ENCODE measurements around the gene YBX2.
"Not testable (repeated sequence)": the region's sequence is repeated elsewhere in the genome, so short reads cannot be mapped to it uniquely, and the experiment has no call there.

YBX2 gene

DNA sequence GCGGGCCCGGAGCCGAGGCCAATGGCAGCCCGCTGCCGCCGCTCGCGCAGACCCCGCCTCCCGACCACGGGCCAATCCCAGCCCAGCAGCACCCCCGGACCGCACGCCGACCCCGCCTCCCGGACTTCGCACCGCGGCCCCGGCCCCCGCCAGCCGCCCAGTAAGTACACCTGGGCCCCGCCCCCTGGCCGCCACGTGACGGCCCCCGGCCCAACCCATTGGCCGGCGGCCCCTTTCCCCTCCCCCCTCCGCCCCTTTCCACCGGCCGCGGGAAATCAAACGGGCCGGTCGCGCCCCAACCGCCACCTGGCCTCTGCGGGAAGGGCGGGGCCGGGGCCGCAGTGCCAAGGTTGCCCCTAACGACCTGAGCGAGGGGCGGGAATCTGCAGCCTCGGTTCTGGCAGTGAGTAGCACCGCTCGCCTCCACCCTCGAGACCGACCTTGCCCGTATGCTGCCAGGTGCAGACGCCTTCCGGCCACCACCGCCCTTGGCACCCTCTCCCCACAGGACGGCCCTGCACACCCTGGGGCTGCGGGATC lies at the start of gene YBX2:
TSS of gene YBX2 (minus strand) at position 26 of the 540 bp plus-strand sequence. CDS start 139 bp downstream, outside the sequence.
- peak in 1 of 2 donors; percentile 50 for DNase-seq (ENCODE audit: low read depth in 2 of 2, low spot score in 1 of 2)

DNA sequence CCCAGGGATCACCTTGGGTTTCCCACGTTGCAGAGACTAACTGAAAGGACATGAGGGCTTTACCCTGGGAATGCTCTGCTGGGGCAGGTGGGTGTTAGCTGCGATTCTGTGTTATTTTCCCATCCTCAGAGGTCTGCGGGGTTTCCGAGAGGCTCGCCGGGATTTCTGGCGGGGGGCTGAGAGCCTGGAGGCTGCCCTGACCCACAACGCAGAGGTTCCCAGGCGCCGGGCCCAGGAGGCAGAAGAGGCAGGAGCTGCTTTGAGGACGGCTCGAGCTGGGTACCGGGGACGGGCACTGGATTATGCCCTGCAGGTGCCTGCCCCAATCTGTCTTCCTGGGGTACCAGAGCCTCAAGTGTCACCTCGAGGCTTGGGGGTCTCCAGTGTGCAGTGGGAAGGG lies 48.8 kb upstream of the YBX2 start:
- DNase-seq (ENCODE audit: low read depth in 2 of 2, low spot score in 1 of 2) = no peak

DNA sequence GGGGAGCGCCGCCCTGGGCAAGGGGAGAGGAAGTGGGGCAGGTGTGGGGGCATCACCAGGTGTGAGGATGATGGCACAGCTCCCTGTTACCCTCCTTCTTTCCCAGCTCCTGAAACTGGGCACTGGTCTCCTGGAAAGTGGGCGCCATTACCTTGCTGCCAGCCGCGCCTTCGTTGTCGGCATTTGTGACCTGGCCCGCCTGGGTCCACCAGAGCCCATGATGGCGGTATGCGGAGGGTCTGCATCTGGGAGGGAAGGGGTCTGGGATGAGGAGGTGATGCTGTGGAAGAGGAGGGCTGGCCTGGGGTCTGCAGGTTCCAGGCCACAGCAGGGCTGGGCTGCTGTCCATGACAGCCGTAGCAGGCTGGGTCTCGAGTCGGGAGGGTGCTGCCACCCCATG lies 47.4 kb upstream of the YBX2 start:
- no peak for DNase-seq (ENCODE audit: low read depth in 2 of 2, low spot score in 1 of 2)

DNA sequence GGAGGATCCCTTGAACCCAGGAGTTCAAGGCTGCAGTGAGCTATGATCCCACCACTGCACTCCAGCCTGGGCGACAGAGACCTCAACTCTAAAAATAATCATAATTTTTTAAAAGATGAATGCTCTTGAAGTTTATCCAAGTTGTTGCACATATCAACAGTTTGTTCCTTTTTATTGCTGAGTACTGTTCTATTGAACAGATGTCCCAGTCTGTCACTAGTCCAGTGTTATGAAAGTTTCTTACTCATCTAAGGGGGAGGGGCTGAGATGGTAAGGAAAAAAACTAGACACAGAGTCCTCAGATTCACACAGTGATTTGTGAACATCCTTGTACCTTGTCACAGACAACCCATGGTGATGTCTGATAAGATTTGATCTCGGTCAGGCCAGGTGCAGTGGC lies 45.7 kb upstream of the YBX2 start:
- no peak for DNase-seq (ENCODE audit: low read depth in 2 of 2, low spot score in 1 of 2)

DNA sequence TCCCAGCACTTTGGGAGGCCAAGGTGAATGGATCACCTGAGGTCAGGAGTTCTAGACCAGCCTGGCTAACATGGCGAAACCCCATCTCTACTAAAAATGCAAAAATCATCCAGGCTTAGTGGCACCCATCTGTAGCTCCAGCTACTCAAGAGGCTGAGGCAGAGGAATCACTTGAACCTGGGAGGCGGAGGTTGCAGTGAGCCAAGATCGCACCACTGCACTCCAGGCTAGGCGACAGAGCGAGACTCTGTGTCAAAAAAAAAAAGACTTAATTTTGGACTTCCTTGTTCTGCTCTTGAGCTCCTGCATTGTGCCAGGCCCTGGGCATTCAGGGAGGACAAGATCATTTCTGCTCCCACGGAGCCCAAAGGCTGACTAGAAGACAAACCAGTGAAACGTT lies 43.2 kb upstream of the YBX2 start:
- DNase-seq (ENCODE audit: low read depth in 2 of 2, low spot score in 1 of 2) = not testable (repeated sequence)

DNA sequence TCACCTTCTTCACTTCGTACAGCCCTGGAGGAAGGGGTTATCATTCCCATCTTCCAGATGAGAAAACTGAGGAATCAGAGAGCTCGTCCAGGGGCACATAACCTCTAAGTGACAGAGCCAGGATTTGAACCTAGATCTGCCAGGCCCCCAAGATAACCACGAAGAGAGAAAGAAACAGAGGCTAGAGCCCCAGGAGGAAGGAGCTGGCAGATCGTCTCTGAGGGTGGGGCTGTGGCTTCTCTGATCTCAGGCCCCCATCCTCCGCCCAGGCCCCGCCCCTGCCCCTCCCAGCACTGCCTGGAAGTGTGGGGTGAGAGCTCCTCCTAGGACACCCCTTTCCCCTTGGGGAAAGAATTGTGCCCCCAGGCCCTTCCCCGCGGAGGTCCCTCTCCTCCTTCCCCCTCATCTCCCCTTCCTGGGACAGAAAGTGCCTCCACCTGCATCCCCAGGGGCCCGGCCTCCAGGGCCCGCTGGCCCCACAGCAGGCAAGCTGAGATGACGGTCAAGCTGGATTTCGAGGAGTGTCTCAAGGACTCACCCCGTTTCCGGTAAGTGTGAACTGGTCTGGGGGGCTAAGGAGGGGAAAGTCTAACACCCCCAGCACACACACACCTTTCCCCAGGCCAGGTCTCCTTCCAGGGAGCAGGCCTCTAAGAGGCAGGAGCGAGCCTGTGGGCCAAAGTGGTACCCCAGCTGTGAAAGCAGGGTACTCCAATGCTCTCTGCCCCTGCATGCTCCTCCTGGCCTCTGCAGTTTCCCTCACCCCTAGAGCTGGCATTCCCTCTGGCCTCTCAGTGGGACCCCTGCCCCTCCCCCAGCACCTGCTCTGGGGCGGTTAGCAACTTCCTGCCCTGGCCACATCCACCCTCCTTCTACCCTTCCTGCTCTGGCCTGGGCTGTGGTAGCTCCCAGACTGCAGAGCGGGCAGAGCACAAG lies 42.1 kb upstream of the YBX2 start, which contains the start of gene ACAP1:
TSS of gene ACAP1 (plus strand) at position 290 of the 936 bp plus-strand sequence. CDS start at position 496, 206 bp downstream.
- peak; percentile 73 to 76 for DNase-seq (ENCODE audit: low read depth in 2 of 2, low spot score in 1 of 2)

DNA sequence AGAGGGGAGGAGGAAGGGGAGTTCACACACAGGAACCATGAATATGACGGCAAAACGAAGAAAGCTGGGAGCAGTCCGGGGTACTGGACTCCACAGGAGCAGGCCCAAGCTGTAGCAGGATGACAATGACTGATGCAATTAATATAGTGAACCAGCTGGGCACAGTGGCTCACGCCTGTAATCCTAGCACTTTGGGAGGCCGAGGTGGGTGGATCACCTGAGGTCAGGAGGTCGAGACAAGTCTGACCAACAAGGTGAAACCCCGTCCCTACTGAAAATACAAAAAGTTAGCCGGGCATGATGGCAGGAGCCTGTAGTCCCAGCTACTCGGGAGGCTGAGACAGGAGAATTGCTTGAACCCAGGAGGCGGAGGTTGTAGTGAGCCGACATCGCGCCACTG lies 41.3 kb upstream of the YBX2 start:
- DNase-seq (ENCODE audit: low read depth in 2 of 2, low spot score in 1 of 2) = not testable (repeated sequence)

DNA sequence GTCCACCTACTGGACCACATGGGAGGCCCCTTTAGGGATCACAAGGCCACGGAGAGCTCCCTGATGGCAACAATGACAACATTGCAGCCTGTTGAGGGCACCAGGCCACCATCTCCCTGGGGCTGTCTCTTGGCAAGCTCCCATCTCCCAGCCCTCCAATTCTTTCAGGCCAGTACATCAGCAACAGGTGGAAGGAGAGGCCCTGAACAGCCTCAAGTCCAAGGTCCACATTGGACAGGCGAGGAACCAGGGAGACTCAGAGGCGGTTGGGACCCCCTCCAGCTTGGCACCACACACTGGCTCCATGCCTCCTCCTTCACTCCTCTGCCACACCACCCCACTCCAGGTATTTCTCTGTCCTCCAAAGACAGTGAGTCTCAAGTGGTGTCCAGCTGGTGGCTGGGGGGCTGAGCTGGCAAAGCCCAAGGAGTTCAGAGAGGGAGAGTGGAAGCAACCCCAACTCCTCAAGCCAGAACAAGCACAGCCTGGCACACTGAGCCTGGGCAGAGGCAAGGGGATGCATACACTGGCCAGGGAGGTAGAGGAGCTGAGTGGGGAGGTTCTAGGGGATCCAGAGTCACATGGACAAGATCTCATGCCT lies 40.6 kb upstream of the YBX2 start:
- DNase-seq (ENCODE audit: low read depth in 2 of 2, low spot score in 1 of 2) = no peak

DNA sequence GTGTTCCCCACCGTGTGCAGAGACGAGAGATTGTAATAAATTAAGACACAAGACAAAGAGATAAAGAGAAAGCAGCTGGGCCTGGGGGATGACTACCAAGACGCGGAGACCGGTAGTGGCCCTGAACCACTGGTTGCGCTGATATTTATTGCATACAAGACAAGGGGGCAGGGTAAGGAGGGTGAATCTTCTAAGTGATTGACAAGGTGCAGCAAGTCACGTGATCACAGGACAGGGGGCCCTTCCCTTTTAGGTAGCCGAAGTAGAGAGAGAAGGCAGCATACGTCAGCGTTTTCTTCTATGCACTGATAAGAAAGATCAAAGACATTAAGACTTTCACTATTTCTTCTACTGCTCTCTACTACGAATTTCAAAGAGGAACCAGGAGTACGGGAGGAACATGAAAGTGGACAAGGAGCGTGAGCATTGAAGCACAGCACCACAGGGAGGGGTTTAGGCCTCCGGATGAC lies 38.2 kb upstream of the YBX2 start:
- DNase-seq (ENCODE audit: low read depth in 2 of 2, low spot score in 1 of 2) = not testable (repeated sequence)

DNA sequence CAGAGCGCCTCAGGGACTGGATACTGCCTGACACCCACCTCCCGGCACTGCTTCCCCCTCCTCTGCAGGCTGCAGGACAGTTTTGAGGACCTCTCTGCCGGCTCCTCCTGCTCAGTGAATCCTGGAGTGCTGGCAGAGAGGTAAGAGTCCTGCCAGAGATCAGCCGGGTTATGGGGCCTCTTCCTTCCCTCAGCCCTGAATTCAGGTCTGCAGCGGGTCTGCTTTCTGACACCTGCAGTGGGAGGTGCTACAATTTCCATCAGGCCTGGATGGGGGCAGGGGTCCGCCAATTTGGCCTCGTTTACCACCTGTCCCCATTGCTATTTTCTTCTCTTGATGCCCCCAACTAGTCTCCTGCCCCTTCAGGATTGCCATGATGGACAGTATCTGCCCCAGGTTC lies 37.7 kb upstream of the YBX2 start:
- no peak for DNase-seq (ENCODE audit: low read depth in 2 of 2, low spot score in 1 of 2)

DNA sequence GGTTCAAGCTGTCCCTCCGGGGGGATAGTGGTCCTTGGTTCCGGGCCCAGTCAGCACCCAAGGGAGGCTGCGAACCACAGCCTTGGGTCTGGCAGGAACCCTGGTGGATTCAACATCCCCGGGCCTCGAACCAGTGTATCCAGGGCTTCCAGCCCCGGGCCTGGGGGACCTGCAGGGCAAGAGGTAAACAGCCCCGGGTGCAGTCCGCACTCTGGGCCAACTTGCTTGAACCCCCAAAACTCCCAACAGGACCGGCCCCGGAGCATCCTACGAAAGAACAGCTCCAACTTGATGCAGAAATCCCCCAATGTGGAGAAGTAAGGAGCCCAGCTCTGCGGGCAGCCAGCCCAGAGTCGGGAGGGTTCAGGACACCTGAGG lies 36.2 kb upstream of the YBX2 start:
- DNase-seq (ENCODE audit: low read depth in 2 of 2, low spot score in 1 of 2) = no peak

DNA sequence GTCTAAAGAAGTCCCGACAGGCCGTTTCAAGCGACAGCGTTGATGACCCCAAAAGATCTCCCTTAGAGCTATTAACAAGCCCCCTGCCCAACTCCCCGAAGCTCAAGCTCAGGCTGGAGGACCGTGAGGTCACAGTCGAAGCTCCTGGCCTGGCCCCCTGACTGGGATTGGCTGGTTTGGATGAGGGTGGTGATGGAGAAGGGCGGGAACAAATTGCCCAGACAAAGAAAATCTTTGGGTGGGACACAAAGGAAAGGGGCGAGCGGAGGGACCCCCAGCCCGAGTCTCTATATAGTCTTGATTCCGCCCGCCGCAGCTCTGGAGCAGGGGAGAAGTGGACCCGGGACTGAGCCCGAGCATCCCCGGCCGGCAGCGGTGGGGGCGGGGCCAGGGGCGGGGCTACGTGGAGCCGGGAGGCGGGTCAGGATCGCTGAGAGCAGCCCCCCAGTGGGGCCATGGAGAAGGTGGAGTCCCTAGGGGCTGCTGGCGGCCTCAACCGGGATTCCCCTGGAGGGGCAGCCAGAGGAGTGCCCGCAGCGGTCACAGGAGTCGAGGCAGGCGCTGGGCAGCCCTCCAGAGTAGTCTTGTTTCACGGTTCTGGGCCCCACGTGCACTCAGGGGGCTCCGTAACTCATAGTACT lies 35.7 kb upstream of the YBX2 start:
- peak; percentile 52 to 54 for DNase-seq (ENCODE audit: low read depth in 2 of 2, low spot score in 1 of 2)

DNA sequence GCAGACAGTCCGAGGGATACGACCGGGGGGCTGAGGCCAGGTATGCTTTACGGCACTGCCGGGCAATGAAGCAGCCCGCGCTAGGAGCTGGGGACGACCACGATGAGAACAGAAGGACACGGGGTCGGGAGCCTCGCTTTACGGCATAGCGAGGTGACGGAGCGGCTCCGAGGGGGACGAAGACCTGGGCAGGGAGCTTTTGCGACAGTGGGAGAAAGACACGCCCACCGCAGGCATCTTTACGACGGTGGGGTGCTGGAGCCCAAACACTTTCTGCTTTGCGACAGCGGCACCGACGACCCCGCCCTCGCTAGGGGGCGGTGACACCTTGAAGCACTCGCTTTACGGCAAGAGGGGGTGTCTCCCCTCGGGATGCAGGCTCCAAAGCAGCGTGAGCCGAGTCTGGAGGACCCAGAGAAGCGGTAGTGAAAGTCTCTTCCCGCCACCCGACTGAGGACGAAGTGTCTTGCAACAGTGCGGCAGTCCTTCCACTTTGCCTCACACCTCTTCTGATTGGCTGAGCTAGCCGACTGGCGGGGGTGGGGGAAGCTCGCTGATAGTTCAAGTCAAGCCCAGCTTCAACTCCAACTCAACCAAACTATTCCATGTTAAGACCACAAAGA lies 35.0 kb upstream of the YBX2 start:
- peak; percentile 86 to 92 for DNase-seq (ENCODE audit: low read depth in 2 of 2, low spot score in 1 of 2)

DNA sequence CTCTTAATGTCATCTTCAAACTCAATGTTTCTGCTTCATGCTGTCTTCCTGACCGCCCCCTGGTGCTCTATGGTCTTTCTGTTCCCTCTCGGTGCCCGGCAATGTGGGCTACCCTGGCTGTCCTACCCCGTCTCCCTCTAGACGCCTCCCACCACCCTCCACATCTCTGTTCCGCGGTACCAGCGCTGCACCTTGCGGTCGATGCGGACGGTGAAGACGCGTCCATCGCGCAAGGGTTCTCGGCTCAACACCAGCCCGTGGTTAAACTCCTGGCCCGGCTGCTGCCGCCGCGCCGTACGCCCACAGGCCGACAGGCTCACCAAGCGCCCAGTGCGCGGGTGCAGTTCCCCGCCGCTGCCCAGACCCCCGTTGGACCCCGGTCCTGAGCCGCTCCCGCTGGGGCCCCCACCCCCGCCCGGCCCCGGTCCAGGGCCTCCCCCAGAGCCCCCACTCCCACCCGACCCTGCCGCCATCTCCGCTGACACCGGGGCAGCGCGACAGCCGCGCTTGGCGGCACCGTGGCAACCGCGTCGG lies 34.5 kb upstream of the YBX2 start, which contains the start of gene NEURL4:
TSS of gene NEURL4 (minus strand) at position 496 of the 534 bp plus-strand sequence. CDS start at position 473, 23 bp downstream.
- DNase-seq (ENCODE audit: low read depth in 2 of 2, low spot score in 1 of 2) = no peak

DNA sequence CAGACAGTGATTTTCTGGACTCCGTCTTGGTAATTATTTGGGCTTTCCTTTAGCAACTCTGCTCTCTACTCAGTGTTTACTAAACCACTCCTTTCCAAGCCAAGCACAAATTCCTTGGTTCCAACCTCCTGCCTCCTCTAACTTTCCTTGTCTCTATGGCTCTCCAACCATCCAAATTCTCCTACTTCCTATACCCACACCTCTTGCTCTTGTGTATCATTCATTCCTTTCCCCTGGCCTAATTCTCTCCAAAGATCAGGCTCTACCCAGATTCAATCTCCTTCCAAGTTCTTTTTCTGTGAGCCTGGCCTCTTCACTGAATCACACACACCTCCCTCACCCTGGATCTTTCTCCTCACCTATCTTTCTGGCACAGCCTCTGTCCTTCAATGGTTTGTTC lies 33.6 kb upstream of the YBX2 start:
- DNase-seq (ENCODE audit: low read depth in 2 of 2, low spot score in 1 of 2) = no peak

DNA sequence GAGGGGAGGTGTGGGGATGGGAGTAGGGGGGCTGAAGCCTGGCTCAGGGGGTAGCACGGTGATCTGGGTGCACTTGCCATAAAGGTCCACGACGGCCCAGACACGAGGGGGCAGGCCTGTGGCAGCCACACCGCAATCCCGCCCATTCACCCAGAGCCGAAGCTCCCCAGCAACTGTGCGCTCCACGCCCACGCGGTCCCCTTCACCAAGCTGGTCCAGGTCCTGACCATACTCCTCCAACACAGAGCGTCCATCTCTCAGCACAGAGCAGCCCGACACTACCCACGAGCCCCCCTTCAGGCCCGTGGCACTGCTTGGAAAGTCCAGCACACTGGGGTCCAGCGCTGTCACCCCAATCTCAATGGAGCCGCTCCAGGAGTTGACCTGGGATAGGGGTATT lies 33.1 kb upstream of the YBX2 start:
- no peak for DNase-seq (ENCODE audit: low read depth in 2 of 2, low spot score in 1 of 2)

DNA sequence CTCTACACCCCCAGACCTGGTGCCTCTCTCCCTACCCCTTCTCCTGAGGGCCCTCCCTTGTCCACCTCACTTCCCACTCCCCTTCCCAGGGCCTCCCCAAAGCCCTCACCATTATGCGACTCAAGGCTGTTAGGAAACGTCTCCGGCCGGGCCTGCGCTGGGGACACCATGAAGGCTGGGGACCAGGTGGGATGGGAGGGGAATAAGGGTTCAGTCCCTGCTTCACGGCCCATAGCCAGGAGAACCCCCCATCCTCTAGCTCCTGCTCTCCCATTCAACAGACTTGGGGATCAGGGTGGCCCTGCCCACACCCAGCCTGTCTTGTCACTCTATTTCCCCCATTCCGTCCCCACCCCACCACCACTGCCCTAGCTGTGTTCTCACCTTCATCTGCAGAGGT lies 32.6 kb upstream of the YBX2 start:
- no peak for DNase-seq (ENCODE audit: low read depth in 2 of 2, low spot score in 1 of 2)

DNA sequence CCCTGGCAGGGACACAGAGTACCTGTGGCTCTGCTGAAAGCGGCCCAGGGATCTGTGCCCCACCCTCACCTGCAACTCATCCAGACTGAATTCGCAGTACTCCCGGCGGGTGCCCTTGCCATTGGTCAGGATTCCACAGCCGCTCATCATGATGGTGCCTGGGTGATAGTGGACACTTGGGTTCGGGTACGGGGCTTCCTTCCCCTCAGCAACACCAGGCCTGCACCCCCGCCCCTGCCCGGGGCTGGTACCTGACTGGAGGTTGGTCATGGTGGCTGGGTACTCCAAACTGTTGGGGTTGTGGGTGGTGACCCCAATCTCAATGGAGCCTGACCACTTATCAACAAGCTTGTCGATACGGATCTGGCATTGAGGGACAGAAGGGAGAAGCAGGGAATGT lies 31.7 kb upstream of the YBX2 start:
- no peak for DNase-seq (ENCODE audit: low read depth in 2 of 2, low spot score in 1 of 2)

DNA sequence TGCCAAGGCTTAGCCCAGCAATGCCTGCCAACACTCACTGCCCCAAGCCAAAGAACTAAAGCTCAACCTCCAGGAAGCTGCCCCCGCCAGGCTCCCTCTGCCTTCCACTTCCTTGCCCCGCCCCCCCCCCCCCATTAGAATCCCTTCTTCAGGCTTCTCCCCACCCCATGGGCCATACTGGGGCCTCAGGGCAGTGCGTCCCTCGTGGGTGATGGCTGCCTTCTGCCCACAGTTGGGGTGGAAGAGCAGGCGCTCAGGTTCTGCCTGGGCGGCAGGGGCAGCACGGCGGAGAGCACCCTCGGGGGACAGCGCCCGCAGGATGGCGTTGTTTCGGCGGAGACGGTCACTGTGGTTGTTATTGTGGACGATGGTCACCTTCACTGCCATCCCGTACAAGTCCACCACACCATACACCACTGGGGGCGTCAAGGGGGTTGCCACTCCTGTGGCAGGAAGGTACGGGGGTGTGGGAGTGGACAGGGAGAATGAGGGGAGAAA lies 30.6 kb upstream of the YBX2 start:
- DNase-seq (ENCODE audit: low read depth in 2 of 2, low spot score in 1 of 2) = no peak

DNA sequence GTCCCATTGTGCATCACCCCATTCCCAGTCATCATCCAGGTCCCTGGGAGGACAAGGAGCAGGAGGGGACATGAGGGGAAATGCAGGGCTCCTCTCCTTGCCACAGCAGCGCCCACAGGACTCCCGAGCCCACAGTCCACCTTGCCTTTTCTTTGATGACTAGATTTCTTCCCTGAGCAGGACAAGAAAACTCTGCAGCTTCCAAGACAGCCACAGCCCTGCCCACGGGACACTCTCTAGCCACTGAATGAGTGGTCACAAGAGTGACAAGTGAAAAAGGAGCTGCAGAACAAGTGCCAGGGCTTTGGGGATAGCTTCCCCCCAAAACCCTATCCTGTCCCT lies 30.0 kb upstream of the YBX2 start:
- DNase-seq (ENCODE audit: low read depth in 2 of 2, low spot score in 1 of 2) = no peak

Measured in stimulated activated CD8-positive, alpha-beta memory T cell treated with anti-CD3 and anti-CD28 coated beads, Interleukin-4, amount 100 ng/mL, for 1 hour (primary cell).